Activated CD4-positive, alpha-beta memory T cell treated with anti-CD3 and anti-CD28 coated beads, Interleukin-2, amount 10 ng/mL, durations not matched to agents 7 days and 5 days (primary cell): ENCODE data around the gene MBP. TPM values are rescaled to one million over a fixed set of nuclear protein-coding genes. Genes with fewer than 3 reads are reported as not detected.
A peak's percentile ranks its signal among the peaks of the same experiment; 100 is the strongest.
"Not testable (repeated sequence)": the region's sequence is repeated elsewhere in the genome, so short reads cannot be mapped to it uniquely, and the experiment has no call there.

Experiments used
- CTCF ChIA-PET: fragments of 350-600 bp; sonication (Branson Sonifier 250); formaldehyde crosslinking; loops from one replicate; lab custom pipeline; 2021; ENCODE audit warnings: antibody characterized with exemption, inconsistent platforms; lab: Charles Lee
- POLR2A ChIA-PET: fragments of 350-600 bp; sonication (Branson Sonifier 250); formaldehyde crosslinking; loops from one replicate; lab custom pipeline; 2021; ENCODE audit warnings: antibody characterized with exemption; lab: Charles Lee
- DNase-seq: peaks from one replicate; pipeline ENCODE4 v3.0.0-alpha.2; 2020
- H3K27ac Mint-ChIP-seq: one replicate; pipeline ENCODE4 v1.8.0; 2021; ENCODE audit warnings: mild to moderate bottlenecking, mixed read lengths
- H3K27me3 Mint-ChIP-seq: one replicate; pipeline ENCODE4 v1.8.0; 2021; ENCODE audit warnings: mixed read lengths
- H3K36me3 Mint-ChIP-seq: one replicate; pipeline ENCODE4 v1.8.0; 2021; ENCODE audit warnings: low read depth, mixed read lengths
- H3K4me1 Mint-ChIP-seq: one replicate; pipeline ENCODE4 v1.8.0; 2021; ENCODE audit warnings: mixed read lengths
- H3K4me3 Mint-ChIP-seq: one replicate; pipeline ENCODE4 v1.8.0; 2021; ENCODE audit warnings: mild to moderate bottlenecking, mixed read lengths
- H3K9me3 Mint-ChIP-seq: one replicate; pipeline ENCODE4 v1.8.0; 2021; ENCODE audit warnings: mixed read lengths
- total RNA-seq, 2 experiments: library from RNA; stranded (reverse); gene quantifications; one replicate each; pipeline ENCODE4 v1.2.3, GENCODE V29; 2021

Gene MBP
- total RNA-seq, 2 experiments from 2014 or later: 81.4 to 95.3 TPM

GRCh38 chr18:77022556-77022955 is 110.0 kb downstream of the MBP start:
- no peak for DNase-seq
- H3K9me3 Mint-ChIP-seq: no peaks in the 10 kb centered on the region
- no peak overlapping the region for H3K4me3 Mint-ChIP-seq
- H3K4me1 Mint-ChIP-seq: no peaks in the 10 kb centered on the region
- peaks cover 51% of the 10 kb centered on the region for H3K36me3 Mint-ChIP-seq
- H3K27me3 Mint-ChIP-seq: no peaks in the 10 kb centered on the region
- H3K27ac Mint-ChIP-seq: no peak overlapping the region
- POLR2A ChIA-PET: interaction anchor here (1.0 kb wide), 1 partner anchor 32 kb away, joined by 3 read pairs; no protein-coding TSS in a partner anchor
- CTCF ChIA-PET: no interaction called here

- ChIA-PET CTCF (no interaction called here), POLR2A (interaction anchor here (1.0 kb wide), 1 partner anchor 32 kb away, joined by 3 read pairs; no protein-coding TSS in a partner anchor)
- Mint-ChIP-seq H3K4me1 (no peaks in the 10 kb centered on the region), H3K27me3 (no peaks in the 10 kb centered on the region), H3K9me3 (no peaks in the 10 kb centered on the region), H3K27ac (no peak overlapping the region), H3K4me3 (no peak overlapping the region), H3K36me3 (peaks cover 52% of the 10 kb centered on the region)
- DNase-seq: no peak
Measured at GRCh38 chr18:77022116-77022515, 110.5 kb downstream of the MBP start.

GRCh38 chr18:77021478-77021877 is 111.1 kb downstream of the MBP start:
- H3K27ac Mint-ChIP-seq, CTCF ChIA-PET, H3K4me3 Mint-ChIP-seq, POLR2A ChIA-PET, H3K27me3 Mint-ChIP-seq, H3K9me3 Mint-ChIP-seq, DNase-seq, H3K4me1 Mint-ChIP-seq: not testable (repeated sequence)
- H3K36me3 Mint-ChIP-seq: peaks cover 55% of the 10 kb centered on the region

GRCh38 chr18:77021075-77021474 is 111.5 kb downstream of the MBP start:
- no peaks in the 10 kb centered on the region for H3K9me3 Mint-ChIP-seq
- DNase-seq: no peak
- peaks cover 57% of the 10 kb centered on the region for H3K36me3 Mint-ChIP-seq
- peaks cover 3% of the 10 kb centered on the region for H3K4me1 Mint-ChIP-seq
- POLR2A ChIA-PET: interaction anchor here (0.6 kb wide), 1 partner anchor 85 kb away, joined by 3 read pairs; no protein-coding TSS in a partner anchor
- no peak overlapping the region for H3K27ac Mint-ChIP-seq
- no peaks in the 10 kb centered on the region for H3K27me3 Mint-ChIP-seq
- CTCF ChIA-PET: no interaction called here
- H3K4me3 Mint-ChIP-seq: no peak overlapping the region

- no peak for DNase-seq
- ChIA-PET CTCF (no interaction called here), POLR2A (interaction anchor here (0.6 kb wide), 1 partner anchor 85 kb away, joined by 3 read pairs; no protein-coding TSS in a partner anchor)
- H3K4me1 Mint-ChIP-seq: peaks cover 3% of the 10 kb centered on the region
- H3K36me3 Mint-ChIP-seq: peaks cover 58% of the 10 kb centered on the region
- H3K9me3 Mint-ChIP-seq: no peaks in the 10 kb centered on the region
- no peaks in the 10 kb centered on the region for H3K27me3 Mint-ChIP-seq
- no peak overlapping the region for H3K4me3 Mint-ChIP-seq
- no peak overlapping the region for H3K27ac Mint-ChIP-seq
Measured at GRCh38 chr18:77020561-77020960, 112.0 kb downstream of the MBP start.

GRCh38 chr18:77019641-77020040 is 112.9 kb downstream of the MBP start:
- H3K27ac Mint-ChIP-seq: peak overlapping the region; percentile 2
- POLR2A ChIA-PET: no interaction called here
- no peak overlapping the region for H3K4me3 Mint-ChIP-seq
- CTCF ChIA-PET: no interaction called here
- no peaks in the 10 kb centered on the region for H3K27me3 Mint-ChIP-seq
- no peaks in the 10 kb centered on the region for H3K9me3 Mint-ChIP-seq
- H3K36me3 Mint-ChIP-seq: peaks cover 63% of the 10 kb centered on the region
- no peak for DNase-seq
- H3K4me1 Mint-ChIP-seq: peaks cover 5% of the 10 kb centered on the region

- H3K4me3 Mint-ChIP-seq, H3K9me3 Mint-ChIP-seq, POLR2A ChIA-PET, H3K4me1 Mint-ChIP-seq, H3K27me3 Mint-ChIP-seq, DNase-seq, CTCF ChIA-PET: not testable (repeated sequence)
- Mint-ChIP-seq H3K36me3 (peaks cover 68% of the 10 kb centered on the region), H3K27ac (peak overlapping the region; percentile 5)
Measured at GRCh38 chr18:77018650-77019049, 113.9 kb downstream of the MBP start.

GRCh38 chr18:77017355-77017754 is 115.2 kb downstream of the MBP start:
- Mint-ChIP-seq H3K4me1 (peaks cover 5% of the 10 kb centered on the region), H3K27me3 (no peaks in the 10 kb centered on the region), H3K27ac (no peak overlapping the region), H3K4me3 (no peak overlapping the region), H3K9me3 (no peaks in the 10 kb centered on the region), H3K36me3 (peaks cover 73% of the 10 kb centered on the region)
- POLR2A ChIA-PET: no interaction called here
- CTCF ChIA-PET: interaction anchor here (1.0 to 1.4 kb wide), 2 partner anchors 17 to 38 kb away, joined by 3 to 5 read pairs; no protein-coding TSS in a partner anchor
- no peak for DNase-seq

- Mint-ChIP-seq H3K36me3 (peaks cover 77% of the 10 kb centered on the region), H3K4me1 (peaks cover 5% of the 10 kb centered on the region), H3K9me3 (no peaks in the 10 kb centered on the region), H3K27me3 (no peaks in the 10 kb centered on the region), H3K4me3 (no peak overlapping the region), H3K27ac (no peak overlapping the region)
- DNase-seq: no peak
- ChIA-PET CTCF (interaction anchor here (1.0 to 1.4 kb wide), 2 partner anchors 17 to 38 kb away, joined by 3 to 5 read pairs; no protein-coding TSS in a partner anchor), POLR2A (no interaction called here)
Measured at GRCh38 chr18:77016936-77017335, 115.6 kb downstream of the MBP start.

GRCh38 chr18:77015771-77016710 is 116.5 kb downstream of the MBP start:
- no peak for DNase-seq
- H3K4me3 Mint-ChIP-seq: no peak overlapping the region
- H3K9me3 Mint-ChIP-seq: no peaks in the 10 kb centered on the region
- ChIA-PET POLR2A (no interaction called here), CTCF (no interaction called here)
- H3K27ac Mint-ChIP-seq: no peak overlapping the region
- H3K27me3 Mint-ChIP-seq: no peaks in the 10 kb centered on the region
- peaks cover 76% of the 10 kb centered on the region for H3K36me3 Mint-ChIP-seq
- peaks cover 5% of the 10 kb centered on the region for H3K4me1 Mint-ChIP-seq

- H3K36me3 Mint-ChIP-seq: peaks cover 74% of the 10 kb centered on the region
- ChIA-PET POLR2A (no interaction called here), CTCF (no interaction called here)
- H3K9me3 Mint-ChIP-seq: no peaks in the 10 kb centered on the region
- no peak for DNase-seq
- peaks cover 5% of the 10 kb centered on the region for H3K4me1 Mint-ChIP-seq
- H3K4me3 Mint-ChIP-seq: no peak overlapping the region
- no peaks in the 10 kb centered on the region for H3K27me3 Mint-ChIP-seq
- no peak overlapping the region for H3K27ac Mint-ChIP-seq
Measured at GRCh38 chr18:77015169-77015568, 117.4 kb downstream of the MBP start.

- DNase-seq: no peak
- no peaks in the 10 kb centered on the region for H3K9me3 Mint-ChIP-seq
- H3K27me3 Mint-ChIP-seq: no peaks in the 10 kb centered on the region
- H3K4me3 Mint-ChIP-seq: no peak overlapping the region
- ChIA-PET POLR2A (interaction anchor here (1.6 kb wide), 1 partner anchor 48 kb away, joined by 3 read pairs; no protein-coding TSS in a partner anchor), CTCF (no interaction called here)
- no peak overlapping the region for H3K27ac Mint-ChIP-seq
- H3K4me1 Mint-ChIP-seq: peaks cover 5% of the 10 kb centered on the region
- H3K36me3 Mint-ChIP-seq: peaks cover 72% of the 10 kb centered on the region
Measured at GRCh38 chr18:77014538-77014937, 118.0 kb downstream of the MBP start.

- Mint-ChIP-seq H3K4me1 (peaks cover 5% of the 10 kb centered on the region), H3K36me3 (peaks cover 66% of the 10 kb centered on the region), H3K27me3 (no peaks in the 10 kb centered on the region), H3K4me3 (no peak overlapping the region), H3K27ac (no peak overlapping the region), H3K9me3 (no peaks in the 10 kb centered on the region)
- CTCF ChIA-PET: interaction anchor here (0.6 to 2.0 kb wide), 2 partner anchors 14 to 17 kb away, joined by 4 to 10 read pairs; no protein-coding TSS in a partner anchor
- no peak for DNase-seq
- POLR2A ChIA-PET: interaction anchor here (1.2 to 1.6 kb wide), 2 partner anchors 9 to 49 kb away, joined by 3 read pairs; no protein-coding TSS in a partner anchor
Measured at GRCh38 chr18:77013811-77014521, 118.6 kb downstream of the MBP start.
